ENCODE measurements around the gene FGGY. TPM values are rescaled to one million over a fixed set of nuclear protein-coding genes. Genes with fewer than 3 reads are reported as not detected.
"Not testable (repeated sequence)": the region's sequence is repeated elsewhere in the genome, so short reads cannot be mapped to it uniquely, and the experiment has no call there.

FGGY gene
- total RNA-seq, 1 donor from 2014 or later = 72.2 TPM

- ATAC-seq = no peak
Observed at GRCh38 chr1:59689730-59690129, 392.8 kb downstream of the FGGY start.

GRCh38 chr1:59690171-59690930, 393.5 kb downstream of the FGGY start:
- no peak for DNase-seq (ENCODE audit: low spot score)
- no peak for ATAC-seq

More at GRCh38 chr1:59689730-59690129, 392.8 kb downstream of the FGGY start:
- no peak for DNase-seq (ENCODE audit: low spot score)

- ATAC-seq (peak; percentile 88), DNase-seq (ENCODE audit: low spot score) (peak; percentile 58)
Observed at GRCh38 chr1:59691261-59691660, 394.4 kb downstream of the FGGY start.

GRCh38 chr1:59692591-59692990, 395.7 kb downstream of the FGGY start:
- DNase-seq (ENCODE audit: low spot score) (no peak), ATAC-seq (no peak)

- DNase-seq (ENCODE audit: low spot score) = no peak
- ATAC-seq = no peak
Observed at GRCh38 chr1:59693406-59693805, 396.5 kb downstream of the FGGY start.

GRCh38 chr1:59695252-59695651, 398.4 kb downstream of the FGGY start:
- no peak for DNase-seq (ENCODE audit: low spot score)
- no peak for ATAC-seq

GRCh38 chr1:59696421-59697115, 399.7 kb downstream of the FGGY start:
- peak; percentile 21 for ATAC-seq
- DNase-seq (ENCODE audit: low spot score) = no peak

GRCh38 chr1:59697150-59697800, 400.4 kb downstream of the FGGY start:
- DNase-seq (ENCODE audit: low spot score) (no peak), ATAC-seq (peak; percentile 59)

- ATAC-seq (no peak), DNase-seq (ENCODE audit: low spot score) (no peak)
Observed at GRCh38 chr1:59698386-59698785, 401.5 kb downstream of the FGGY start.

GRCh38 chr1:59699227-59699847, 402.4 kb downstream of the FGGY start:
- DNase-seq (ENCODE audit: low spot score) = no peak
- ATAC-seq = peak; percentile 79

GRCh38 chr1:59701376-59701775, 404.5 kb downstream of the FGGY start:
- no peak for ATAC-seq
- no peak for DNase-seq (ENCODE audit: low spot score)

- ATAC-seq = no peak
- no peak for DNase-seq (ENCODE audit: low spot score)
Observed at GRCh38 chr1:59703226-59703917, 406.5 kb downstream of the FGGY start.

GRCh38 chr1:59703918-59704378, 407.1 kb downstream of the FGGY start:
- DNase-seq (ENCODE audit: low spot score) = no peak
- ATAC-seq = peak; percentile 64

- ATAC-seq (no peak), DNase-seq (ENCODE audit: low spot score) (no peak)
Observed at GRCh38 chr1:59704716-59705115, 407.8 kb downstream of the FGGY start.

GRCh38 chr1:59705466-59706302, 408.8 kb downstream of the FGGY start:
- DNase-seq (ENCODE audit: low spot score) (no peak), ATAC-seq (no peak)

- DNase-seq (ENCODE audit: low spot score) = no peak
- ATAC-seq = no peak
Observed at GRCh38 chr1:59706303-59706599, 409.4 kb downstream of the FGGY start.

GRCh38 chr1:59707178-59707791, 410.4 kb downstream of the FGGY start:
- peak; percentile 26 for ATAC-seq
- DNase-seq (ENCODE audit: low spot score) = no peak

- ATAC-seq (no peak), DNase-seq (ENCODE audit: low spot score) (no peak)
Observed at GRCh38 chr1:59709333-59709732, 412.4 kb downstream of the FGGY start.

- not testable (repeated sequence) for DNase-seq (ENCODE audit: low spot score); ATAC-seq
Observed at GRCh38 chr1:59710920-59711319, 414.0 kb downstream of the FGGY start.
